ACC112 (cell line): Measurements from ENCODE around the gene RBFOX2.
A peak's percentile ranks its signal among the peaks of the same experiment; 100 is the strongest.

Source experiments
- H2AFZ ChIP-seq: fragments of 200-600 bp; sonication (generic); one replicate; pipeline ENCODE4 v1.6.0; 2017; ENCODE audit warnings: antibody characterized with exemption, low read length; ENCODE audit not compliant: unreplicated experiment
- H3K27ac ChIP-seq: fragments of 200-600 bp; sonication (generic); 2 replicates; pipeline ENCODE4 v1.5.1; 2014; ENCODE audit warnings: low read depth, mild to moderate bottlenecking, antibody characterized with exemption, low read length, moderate library complexity
- H3K27me3 ChIP-seq: fragments of 200-600 bp; sonication (generic); 2 replicates; pipeline ENCODE4 v1.6.1; 2014; ENCODE audit warnings: mild to moderate bottlenecking, antibody characterized with exemption, low read length, moderate library complexity, mixed read lengths; ENCODE audit not compliant: insufficient read depth
- H3K36me3 ChIP-seq: fragments of 200-600 bp; sonication (generic); 2 replicates; pipeline ENCODE4 v1.6.1; 2016; ENCODE audit warnings: mild to moderate bottlenecking, antibody characterized with exemption, low read length, moderate library complexity, mixed read lengths; ENCODE audit not compliant: insufficient read depth
- H3K4me1 ChIP-seq: fragments of 200-600 bp; sonication (generic); one replicate; pipeline ENCODE4 v1.6.1; 2016; ENCODE audit warnings: low read length, mixed read lengths; ENCODE audit not compliant: insufficient read depth, unreplicated experiment, control insufficient read depth
- H3K4me3 ChIP-seq: fragments of 200-600 bp; sonication (generic); 2 replicates; pipeline ENCODE4 v1.5.1; 2014; ENCODE audit warnings: mild to moderate bottlenecking, low read depth, low read length
- H3K79me2 ChIP-seq: fragments of 200-600 bp; sonication (generic); one replicate; pipeline ENCODE4 v1.6.0; 2016; ENCODE audit warnings: low read length; ENCODE audit not compliant: control insufficient read depth, unreplicated experiment, insufficient read depth

The RBFOX2 gene

DNA sequence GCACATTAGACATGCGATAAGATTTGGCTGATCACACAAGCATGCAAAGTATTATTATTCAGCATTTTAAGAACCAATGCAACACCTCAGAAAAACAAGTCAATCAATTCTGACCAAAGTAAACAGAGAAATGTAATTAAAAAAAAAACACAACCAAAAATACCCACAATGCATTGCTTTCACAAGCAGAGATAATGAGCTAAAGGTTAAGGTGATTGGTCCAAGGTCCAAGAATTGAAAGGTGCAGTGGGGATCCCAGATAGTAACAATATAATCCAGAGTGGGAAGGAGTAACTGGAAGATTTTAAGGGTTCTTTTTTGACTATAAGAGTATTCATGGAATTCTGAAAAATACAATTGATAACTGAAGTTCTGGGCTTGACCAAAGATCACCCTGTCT, 271.9 kb downstream of the RBFOX2 start:
- Histone ChIP-seq H3K36me3 (peaks cover 9% of the 10 kb centered on the region; the same call in 1 of the 2 replicates), H3K27ac (no peak overlapping the region), H3K27me3 (no peaks in the 10 kb centered on the region), H2AFZ (no peak overlapping the region), H3K4me3 (no peak overlapping the region), H3K79me2 (no peaks in the 10 kb centered on the region), H3K4me1 (no peaks in the 10 kb centered on the region)

DNA sequence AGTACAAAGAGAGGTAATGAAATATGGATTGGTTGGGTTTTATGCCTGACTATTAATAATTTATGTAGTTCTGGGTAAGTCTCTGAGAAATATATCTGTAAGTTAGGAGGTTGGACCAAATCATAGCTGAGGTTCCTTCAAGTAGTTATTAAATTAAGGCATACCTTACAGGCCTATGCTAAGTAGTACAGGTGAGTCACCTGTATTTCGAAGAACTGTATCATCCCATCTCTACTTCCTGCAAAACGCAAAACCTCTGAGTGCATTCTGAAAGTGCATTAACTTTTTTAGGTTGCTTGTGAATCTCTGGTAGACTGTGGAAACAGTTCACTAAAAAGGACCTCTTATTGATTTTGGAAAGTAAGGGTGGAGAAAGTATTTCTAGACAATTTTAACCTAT, 273.9 kb downstream of the RBFOX2 start:
- no peaks in the 10 kb centered on the region for H3K79me2 ChIP-seq
- no peak overlapping the region for H2AFZ ChIP-seq
- no peaks in the 10 kb centered on the region for H3K4me1 ChIP-seq
- H3K27ac ChIP-seq = no peak overlapping the region
- no peaks in the 10 kb centered on the region for H3K27me3 ChIP-seq
- H3K36me3 ChIP-seq = peaks cover 9% of the 10 kb centered on the region; the same call in 1 of the 2 replicates
- H3K4me3 ChIP-seq = no peak overlapping the region

DNA sequence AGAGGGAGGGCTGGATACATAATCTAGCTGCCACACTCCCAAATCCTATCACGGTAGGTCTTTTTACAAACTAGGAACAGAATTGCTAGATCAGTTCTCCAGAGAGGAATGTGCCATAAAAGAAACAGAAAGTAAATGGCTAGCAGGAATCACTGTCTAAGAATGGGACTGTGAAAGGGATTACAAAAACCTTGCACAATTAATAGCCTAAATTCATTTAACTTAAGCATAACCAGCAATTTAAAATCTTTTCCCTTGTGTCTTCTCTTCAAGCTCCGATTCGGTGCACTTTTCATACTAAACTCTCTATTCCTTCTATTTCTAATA, 275.8 kb downstream of the RBFOX2 start:
- H3K4me3 ChIP-seq = no peak overlapping the region
- H3K79me2 ChIP-seq = no peaks in the 10 kb centered on the region
- H3K36me3 ChIP-seq = peaks cover 6% of the 10 kb centered on the region; the same call in 1 of the 2 replicates
- no peak overlapping the region for H3K27ac ChIP-seq
- H3K4me1 ChIP-seq = peaks cover 1% of the 10 kb centered on the region
- H3K27me3 ChIP-seq = no peaks in the 10 kb centered on the region
- no peak overlapping the region for H2AFZ ChIP-seq

DNA sequence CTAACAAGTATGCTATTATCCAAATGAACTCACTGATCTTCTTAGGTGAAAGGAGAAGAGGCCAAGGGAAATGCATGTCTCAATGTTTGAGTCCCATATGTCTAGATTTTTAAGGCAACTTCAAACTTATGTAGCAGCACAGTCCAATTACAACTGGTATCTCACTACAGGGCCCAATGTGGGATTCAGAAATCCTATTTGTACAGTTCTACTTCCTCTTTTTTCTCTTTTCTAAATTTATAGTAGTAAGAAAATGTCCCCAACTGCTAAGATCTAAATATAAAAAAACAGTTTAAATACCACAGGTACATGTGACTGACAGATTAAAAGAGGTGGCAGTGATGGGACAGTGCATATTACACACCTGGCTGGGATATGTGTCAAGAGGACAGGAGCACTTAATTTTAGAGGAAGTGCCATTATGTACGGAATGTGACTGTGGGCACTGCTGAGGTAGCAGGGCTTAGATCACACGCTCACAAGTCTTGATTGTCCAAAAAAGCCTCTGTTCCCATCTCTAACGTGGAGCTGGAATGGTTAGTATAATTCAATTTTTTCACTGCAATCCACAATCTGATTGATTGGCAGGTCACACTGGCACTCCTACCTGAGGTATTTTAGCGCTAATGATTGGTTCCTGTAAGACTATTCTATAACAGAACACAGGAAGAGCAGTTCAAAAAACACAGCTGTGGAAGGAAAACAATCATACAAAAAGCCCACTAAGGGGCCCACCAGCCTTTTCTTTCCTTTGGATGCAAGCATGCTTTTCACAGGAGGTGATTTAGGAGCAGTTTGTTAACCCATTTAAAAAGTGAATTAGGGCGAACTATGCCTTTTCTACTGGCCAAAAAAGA, 276.4 kb downstream of the RBFOX2 start:
- Histone ChIP-seq H3K4me1 (peaks cover 7% of the 10 kb centered on the region), H3K79me2 (no peaks in the 10 kb centered on the region), H3K27ac (no peak overlapping the region), H3K36me3 (0 out of 2 replicates have a peak, but pooled peaks cover 3% of the 10 kb centered on the region), H2AFZ (no peak overlapping the region), H3K27me3 (no peaks in the 10 kb centered on the region), H3K4me3 (no peak overlapping the region)

DNA sequence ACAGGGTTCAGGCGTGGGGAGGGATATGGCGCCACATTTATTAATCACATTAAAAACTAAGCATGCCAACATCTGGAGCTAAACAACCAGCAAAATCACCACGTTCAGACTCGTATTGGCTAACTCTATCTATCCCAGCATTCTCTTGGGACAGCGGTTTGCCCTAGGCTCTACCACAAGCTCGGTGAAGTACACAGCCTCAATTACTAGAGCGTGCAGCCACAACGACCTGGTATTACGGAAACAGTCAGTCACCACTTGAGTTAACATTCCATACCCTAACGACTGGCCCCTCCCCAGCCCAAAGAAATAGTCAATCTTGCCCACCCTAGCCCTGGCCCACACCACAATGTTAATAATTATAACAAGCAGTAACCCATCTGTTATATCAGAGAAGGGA, 278.8 kb downstream of the RBFOX2 start:
- H3K27ac ChIP-seq = no peak overlapping the region
- 0 out of 2 replicates have a peak, but pooled peaks cover 3% of the 10 kb centered on the region for H3K36me3 ChIP-seq
- H3K79me2 ChIP-seq = no peaks in the 10 kb centered on the region
- no peak overlapping the region for H3K4me3 ChIP-seq
- H3K4me1 ChIP-seq = peaks cover 10% of the 10 kb centered on the region
- H2AFZ ChIP-seq = no peak overlapping the region
- no peaks in the 10 kb centered on the region for H3K27me3 ChIP-seq

DNA sequence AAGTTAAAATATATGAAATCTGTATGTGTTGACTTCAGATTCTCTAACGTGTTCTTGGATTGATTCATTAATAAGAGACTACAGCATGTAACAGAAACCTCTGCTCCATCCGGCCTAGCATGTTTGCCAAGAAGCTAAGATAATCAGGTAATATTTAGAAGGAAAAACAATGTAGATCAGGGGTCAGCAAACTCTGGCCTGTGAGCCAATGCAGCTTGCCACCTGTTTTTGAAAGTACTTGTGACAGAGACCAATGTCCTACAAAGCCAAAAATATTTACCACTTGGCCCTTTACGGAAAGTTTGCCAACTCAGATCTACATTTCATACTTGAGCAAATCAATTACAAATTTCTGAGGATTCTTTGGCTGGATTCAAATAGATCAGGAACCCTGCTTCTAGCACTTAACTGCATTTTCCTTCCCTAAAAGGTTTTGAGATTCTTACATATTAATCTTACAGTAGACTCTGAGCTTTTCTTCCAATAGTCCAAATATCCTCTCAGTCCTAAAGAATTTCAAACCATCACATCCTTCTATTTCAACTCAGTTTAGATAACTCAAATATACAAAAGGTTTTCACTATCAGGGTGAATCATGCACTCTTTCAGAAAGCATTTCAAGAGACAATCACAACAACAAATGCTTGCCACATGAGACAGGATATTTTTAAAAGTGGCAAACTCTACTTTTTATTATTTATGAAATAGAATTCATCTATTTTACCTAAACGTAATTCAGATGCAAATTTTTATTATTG, 281.5 kb downstream of the RBFOX2 start:
- no peak overlapping the region for H3K4me3 ChIP-seq
- peak overlapping the region; percentile 39 for H3K27ac ChIP-seq
- H3K4me1 ChIP-seq = peaks cover 27% of the 10 kb centered on the region
- no peak overlapping the region for H2AFZ ChIP-seq
- 0 out of 2 replicates have a peak, but pooled peaks cover 3% of the 10 kb centered on the region for H3K36me3 ChIP-seq
- no peaks in the 10 kb centered on the region for H3K27me3 ChIP-seq
- H3K79me2 ChIP-seq = no peaks in the 10 kb centered on the region

DNA sequence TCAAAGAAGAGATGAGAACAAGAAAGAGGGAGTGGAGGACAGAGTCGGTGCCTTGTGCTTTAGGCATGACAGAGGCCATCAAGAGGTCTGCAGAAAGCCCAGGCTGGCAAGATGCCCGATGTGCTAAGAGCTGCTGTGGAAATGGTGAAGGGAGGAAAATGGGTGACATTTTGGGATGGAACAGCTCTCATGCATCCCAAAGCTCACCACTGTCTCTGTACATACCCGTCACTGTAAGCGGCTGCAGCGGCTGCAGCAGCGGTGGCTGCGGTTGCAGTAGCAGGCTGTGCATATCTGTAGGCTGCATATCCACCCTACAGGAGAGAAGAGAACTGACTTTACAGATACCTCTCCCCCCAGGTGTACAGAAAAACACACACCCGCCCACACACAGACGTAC, 282.4 kb downstream of the RBFOX2 start:
- no peak overlapping the region for H3K27ac ChIP-seq
- H3K27me3 ChIP-seq = no peaks in the 10 kb centered on the region
- H3K36me3 ChIP-seq = 0 out of 2 replicates have a peak, but pooled peaks cover 3% of the 10 kb centered on the region
- H3K79me2 ChIP-seq = no peaks in the 10 kb centered on the region
- H3K4me1 ChIP-seq = peaks cover 36% of the 10 kb centered on the region
- H2AFZ ChIP-seq = no peak overlapping the region
- H3K4me3 ChIP-seq = no peak overlapping the region

DNA sequence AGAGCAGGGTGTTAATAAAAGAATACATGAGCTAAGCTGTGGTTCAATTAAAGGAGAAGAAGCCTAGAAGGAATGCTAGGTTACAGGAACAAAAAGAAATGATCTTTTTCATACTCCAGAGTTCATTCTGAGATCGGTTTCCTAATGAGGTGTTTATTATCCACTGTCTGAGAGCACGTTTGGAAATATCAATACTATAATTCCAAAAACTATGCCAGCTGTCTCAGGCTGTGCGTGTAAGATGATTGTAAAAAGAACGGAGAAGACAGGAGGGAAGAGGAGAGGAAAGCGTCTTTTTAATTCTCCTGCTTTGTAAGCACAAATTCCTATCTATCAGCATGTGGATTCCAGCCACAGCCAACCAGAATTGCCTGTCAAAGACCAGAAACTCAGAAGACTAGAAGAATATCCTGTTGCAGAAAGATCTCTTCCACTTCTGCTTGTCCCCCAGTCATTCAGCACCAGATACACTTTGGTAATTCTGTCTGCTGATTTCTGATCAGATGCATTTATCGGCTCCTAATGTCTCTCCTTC, 285.2 kb downstream of the RBFOX2 start:
- H3K27me3 ChIP-seq = no peaks in the 10 kb centered on the region
- peak overlapping the region; percentile 94 for H3K27ac ChIP-seq
- no peaks in the 10 kb centered on the region for H3K36me3 ChIP-seq
- peaks cover 40% of the 10 kb centered on the region for H3K4me1 ChIP-seq
- H3K79me2 ChIP-seq = no peaks in the 10 kb centered on the region
- no peak overlapping the region for H3K4me3 ChIP-seq
- H2AFZ ChIP-seq = no peak overlapping the region

DNA sequence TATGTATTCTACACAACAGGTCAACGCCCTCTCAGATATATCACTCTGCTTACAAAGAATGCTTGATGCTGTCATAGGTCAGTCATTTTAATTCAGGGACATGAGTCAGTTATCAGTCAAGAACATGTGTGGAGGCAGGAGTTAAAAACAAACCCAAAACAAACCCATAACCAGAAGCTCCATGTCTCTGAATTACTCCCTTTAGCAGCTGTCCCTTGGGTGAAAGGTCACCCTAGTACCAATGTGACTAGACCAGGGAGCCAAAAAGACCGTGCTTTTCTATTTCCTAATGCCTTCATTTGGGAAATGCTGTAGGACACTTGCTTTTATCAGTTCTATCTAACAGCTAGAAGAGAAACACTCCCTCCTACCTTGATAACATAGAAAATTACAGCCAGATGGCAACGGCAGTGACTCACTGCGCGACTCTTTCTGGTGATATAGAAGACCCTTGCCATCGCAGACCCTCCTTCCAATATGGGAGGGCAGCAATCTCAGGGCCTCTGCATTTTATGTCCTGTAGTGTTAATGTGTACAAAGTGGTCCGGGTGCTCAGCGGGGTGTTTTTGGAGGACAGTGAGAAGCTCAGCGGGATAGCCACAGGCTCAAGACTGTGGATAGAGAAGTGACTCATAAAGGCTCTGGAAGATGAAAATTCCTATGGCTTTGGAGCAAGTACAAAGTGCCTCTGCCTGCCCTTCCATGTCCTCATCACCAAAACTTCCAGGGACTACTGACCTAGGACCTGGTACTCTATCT, 286.1 kb downstream of the RBFOX2 start:
- peak overlapping the region; percentile 94 for H3K27ac ChIP-seq
- H3K4me3 ChIP-seq = peak overlapping the region; percentile 19; the same call in 1 of the 2 replicates
- no peaks in the 10 kb centered on the region for H3K27me3 ChIP-seq
- H2AFZ ChIP-seq = no peak overlapping the region
- peaks cover 36% of the 10 kb centered on the region for H3K4me1 ChIP-seq
- no peaks in the 10 kb centered on the region for H3K36me3 ChIP-seq
- no peaks in the 10 kb centered on the region for H3K79me2 ChIP-seq

DNA sequence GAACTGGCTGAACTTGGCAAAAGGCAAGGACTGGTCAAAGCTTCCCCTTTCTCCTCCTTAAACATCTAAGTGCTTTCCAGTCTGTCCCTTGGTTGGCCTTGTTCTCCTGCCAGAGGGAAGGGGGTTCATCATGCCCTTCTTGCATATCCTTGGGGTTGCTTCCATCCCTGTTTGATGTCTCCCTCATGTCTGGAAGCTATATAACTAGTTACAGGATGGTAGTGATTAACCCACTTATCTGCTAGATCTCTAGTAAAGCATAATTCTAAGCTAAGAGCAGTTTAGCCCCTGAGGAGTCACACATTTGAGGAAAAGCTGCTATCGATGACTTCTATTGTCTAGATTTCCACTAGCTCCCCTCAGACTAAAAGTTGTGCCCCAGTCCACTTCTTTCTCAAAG, 288.0 kb downstream of the RBFOX2 start:
- H3K27me3 ChIP-seq = no peaks in the 10 kb centered on the region
- H2AFZ ChIP-seq = no peak overlapping the region
- no peak overlapping the region for H3K27ac ChIP-seq
- H3K4me1 ChIP-seq = peaks cover 30% of the 10 kb centered on the region
- no peaks in the 10 kb centered on the region for H3K36me3 ChIP-seq
- no peak overlapping the region for H3K4me3 ChIP-seq
- H3K79me2 ChIP-seq = no peaks in the 10 kb centered on the region
